LHCN-M2 (cell line): ENCODE measurements around the gene CDS2. TPM values are rescaled to one million over a fixed set of nuclear protein-coding genes. Genes with fewer than 3 reads are reported as not detected.

Experiments used
- DNase-seq: peaks from one replicate; pipeline ENCODE4 v3.0.0-alpha.2; 2012; ENCODE audit warnings: low read depth
- total RNA-seq: library from RNA; depleted of rRNA; stranded (reverse); fragments of >200 nt; gene quantifications from 2 replicates; pipeline ENCODE4 v1.2.3, GENCODE V29; 2014

Gene CDS2
- total RNA-seq, 1 experiment from 2014 or later = 19.7 TPM

- DNase-seq = no peak
Measured at GRCh38 chr20:5181492-5181891, 54.7 kb downstream of the CDS2 start.

GRCh38 chr20:5181958-5182357, 55.1 kb downstream of the CDS2 start:
- peak; percentile 85 for DNase-seq

GRCh38 chr20:5182615-5183254, 55.9 kb downstream of the CDS2 start:
- no peak for DNase-seq

- no peak for DNase-seq
Measured at GRCh38 chr20:5183731-5184474, 57.1 kb downstream of the CDS2 start.

GRCh38 chr20:5184684-5185083, 57.9 kb downstream of the CDS2 start:
- no peak for DNase-seq

GRCh38 chr20:5187122-5187521, 60.3 kb downstream of the CDS2 start:
- no peak for DNase-seq

- DNase-seq = no peak
Measured at GRCh38 chr20:5188736-5189135, 61.9 kb downstream of the CDS2 start.

- DNase-seq = no peak
Measured at GRCh38 chr20:5189917-5190316, 63.1 kb downstream of the CDS2 start.

GRCh38 chr20:5190444-5190843, 63.6 kb downstream of the CDS2 start:
- no peak for DNase-seq

GRCh38 chr20:5191829-5192569, 65.2 kb downstream of the CDS2 start:
- DNase-seq = peak; percentile 78

GRCh38 chr20:5192570-5193431, 66.0 kb downstream of the CDS2 start:
- DNase-seq = no peak

- peak; percentile 60 for DNase-seq
Measured at GRCh38 chr20:5195655-5196054, 68.8 kb downstream of the CDS2 start.

- no peak for DNase-seq
Measured at GRCh38 chr20:5196149-5196548, 69.3 kb downstream of the CDS2 start.

- DNase-seq = no peak
Measured at GRCh38 chr20:5197270-5197827, 70.5 kb downstream of the CDS2 start.

GRCh38 chr20:5197847-5198650, 71.2 kb downstream of the CDS2 start:
- no peak for DNase-seq

- DNase-seq = no peak
Measured at GRCh38 chr20:5198651-5198924, 71.8 kb downstream of the CDS2 start.

- no peak for DNase-seq
Measured at GRCh38 chr20:5203380-5203779, 76.6 kb downstream of the CDS2 start.

- DNase-seq = peak; percentile 59
Measured at GRCh38 chr20:5205348-5206210, 78.8 kb downstream of the CDS2 start.

- DNase-seq = no peak
Measured at GRCh38 chr20:5207138-5207537, 80.3 kb downstream of the CDS2 start.
